Measurements from ENCODE around the gene PAXIP1. TPM values are rescaled to one million over a fixed set of nuclear protein-coding genes. Genes with fewer than 3 reads are reported as not detected.

Gene PAXIP1
- total RNA-seq, 6 experiments from 2014 or later: 5.2 to 9.3 (median 7.4) TPM

GRCh38 chr7:154905146-154905545, 97.8 kb downstream of the PAXIP1 start:
- no peaks in the 10 kb centered on the region for H3K36me3 Mint-ChIP-seq (ENCODE audit: low read depth)
- no peak for DNase-seq
- no peak for TF ChIP-seq CTCF (IDR thresholded peaks at IDR 0.05)
- no peaks in the 10 kb centered on the region; the same call in 1 of the 2 replicates for H3K9me3 Mint-ChIP-seq
- no peak overlapping the region for H3K27ac Mint-ChIP-seq
- peaks cover 14% of the 10 kb centered on the region for H3K27me3 Mint-ChIP-seq (ENCODE audit: insufficient read depth)
- no peaks in the 10 kb centered on the region for H3K4me1 Mint-ChIP-seq (ENCODE audit: low read depth)
- no peak overlapping the region for H3K4me3 Mint-ChIP-seq

GRCh38 chr7:154903083-154903731, 99.7 kb downstream of the PAXIP1 start:
- Mint-ChIP-seq H3K27ac (no peak overlapping the region), H3K27me3 (ENCODE audit: insufficient read depth) (peaks cover 11% of the 10 kb centered on the region), H3K4me3 (no peak overlapping the region), H3K36me3 (ENCODE audit: low read depth) (no peaks in the 10 kb centered on the region), H3K4me1 (ENCODE audit: low read depth) (no peaks in the 10 kb centered on the region), H3K9me3 (no peaks in the 10 kb centered on the region)
- no peak for DNase-seq
- TF ChIP-seq CTCF (IDR thresholded peaks at IDR 0.05): no peak

- H3K4me1 Mint-ChIP-seq (ENCODE audit: low read depth): no peaks in the 10 kb centered on the region
- no peak for DNase-seq
Observed at GRCh38 chr7:154902600-154903082, 100.3 kb downstream of the PAXIP1 start.

GRCh38 chr7:154899862-154900261, 103.1 kb downstream of the PAXIP1 start:
- Mint-ChIP-seq H3K36me3 (ENCODE audit: low read depth) (no peaks in the 10 kb centered on the region), H3K27me3 (ENCODE audit: insufficient read depth) (peaks cover 13% of the 10 kb centered on the region), H3K4me3 (no peak overlapping the region), H3K4me1 (ENCODE audit: low read depth) (no peaks in the 10 kb centered on the region), H3K27ac (no peak overlapping the region), H3K9me3 (no peaks in the 10 kb centered on the region; the same call in 1 of the 2 replicates)
- no peak for DNase-seq
- no peak for TF ChIP-seq CTCF (IDR thresholded peaks at IDR 0.05)

More at GRCh38 chr7:154902600-154903082, 100.3 kb downstream of the PAXIP1 start:
- Mint-ChIP-seq H3K27ac (no peak overlapping the region), H3K27me3 (ENCODE audit: insufficient read depth) (peaks cover 11% of the 10 kb centered on the region), H3K36me3 (ENCODE audit: low read depth) (no peaks in the 10 kb centered on the region), H3K4me3 (no peak overlapping the region), H3K9me3 (no peaks in the 10 kb centered on the region; the same call in 1 of the 2 replicates)
- no peak for TF ChIP-seq CTCF (IDR thresholded peaks at IDR 0.05)

- no peak overlapping the region for H3K27ac Mint-ChIP-seq
- H3K9me3 Mint-ChIP-seq: no peaks in the 10 kb centered on the region; the same call in 1 of the 2 replicates
- no peak overlapping the region for H3K4me3 Mint-ChIP-seq
- H3K36me3 Mint-ChIP-seq (ENCODE audit: low read depth): no peaks in the 10 kb centered on the region
- DNase-seq: no peak
- no peak for TF ChIP-seq CTCF (IDR thresholded peaks at IDR 0.05)
- peaks cover 9% of the 10 kb centered on the region for H3K27me3 Mint-ChIP-seq (ENCODE audit: insufficient read depth)
- H3K4me1 Mint-ChIP-seq (ENCODE audit: low read depth): no peaks in the 10 kb centered on the region
Observed at GRCh38 chr7:154898973-154899855, 103.7 kb downstream of the PAXIP1 start.
